HepG2 (cell line): ENCODE measurements around the gene KLHL17. TPM values are rescaled to one million over a fixed set of nuclear protein-coding genes. Genes with fewer than 3 reads are reported as not detected.

ENCODE experiments used
- MAFF ChIP-seq: IDR thresholded peaks from 2 replicates; pipeline ENCODE4 v1.6.1; 2011; ENCODE audit warnings: low read depth, low read length, improper control_type of control experiment
- PCBP1 ChIP-seq: fragments of 200-400 bp; formaldehyde crosslinking; IDR thresholded peaks from 2 replicates; pipeline ENCODE4 v1.6.1; 2017; ENCODE audit warnings: mild to moderate bottlenecking, low read depth, low read length, borderline replicate concordance
- PHF21A ChIP-seq: sonication (generic); formaldehyde crosslinking; IDR thresholded peaks from 2 replicates; pipeline ENCODE4 v1.5.0; 2020; ENCODE audit warnings: mild to moderate bottlenecking, missing genetic modification reagents
- SKI ChIP-seq: fragments of 450-650 bp; IDR thresholded peaks from one replicate; pipeline ENCODE4 v1.6.1; 2018; ENCODE audit warnings: mild to moderate bottlenecking; ENCODE audit not compliant: partially characterized antibody
- STAG1 ChIP-seq: sonication (generic); formaldehyde crosslinking; IDR thresholded peaks from 2 replicates; pipeline ENCODE4 v1.4.0; 2020; ENCODE audit warnings: missing genetic modification reagents
- TMF1 ChIP-seq: sonication (generic); formaldehyde crosslinking; IDR thresholded peaks from 2 replicates; pipeline ENCODE4 v1.8.1; 2022; ENCODE audit warnings: low read depth, missing genetic modification reagents
- ZBTB1 ChIP-seq: sonication (generic); formaldehyde crosslinking; IDR thresholded peaks from 2 replicates; pipeline ENCODE4 v1.4.0; 2020; ENCODE audit warnings: missing genetic modification reagents, borderline replicate concordance
- ZIK1 ChIP-seq: sonication (generic); formaldehyde crosslinking; IDR thresholded peaks from 2 replicates; pipeline ENCODE4 v1.5.0; 2020; ENCODE audit warnings: mild to moderate bottlenecking, low read depth, missing genetic modification reagents, borderline replicate concordance
- ZKSCAN1 ChIP-seq: fragments of 150-350 bp; IDR thresholded peaks from 2 replicates; pipeline ENCODE4 v1.6.1; 2014; ENCODE audit warnings: low read length
- ZNF160 ChIP-seq: sonication (generic); formaldehyde crosslinking; IDR thresholded peaks from 2 replicates; pipeline ENCODE4 v1.8.0; 2022; ENCODE audit warnings: mild to moderate bottlenecking, inconsistent platforms, missing genetic modification reagents
- ZNF253 ChIP-seq: sonication (generic); formaldehyde crosslinking; IDR thresholded peaks from 2 replicates; pipeline ENCODE4 v1.8.0; 2022; ENCODE audit warnings: mild to moderate bottlenecking, missing genetic modification reagents, borderline replicate concordance
- ZNF430 ChIP-seq: sonication (generic); formaldehyde crosslinking; IDR thresholded peaks from 2 replicates; pipeline ENCODE4 v1.9.0; 2021; ENCODE audit warnings: mild to moderate bottlenecking, missing genetic modification reagents
- ZNF451 ChIP-seq: sonication (generic); formaldehyde crosslinking; IDR thresholded peaks from 2 replicates; pipeline ENCODE4 v1.5.0; 2020; ENCODE audit warnings: mild to moderate bottlenecking, missing genetic modification reagents
- ZNF530 ChIP-seq: sonication (generic); formaldehyde crosslinking; IDR thresholded peaks from 2 replicates; pipeline ENCODE4 v1.5.0; 2020; ENCODE audit warnings: low read depth, mild to moderate bottlenecking, missing genetic modification reagents
- ZNF543 ChIP-seq: sonication (generic); formaldehyde crosslinking; IDR thresholded peaks from 2 replicates; pipeline ENCODE4 v1.4.0; 2020; ENCODE audit warnings: mild to moderate bottlenecking, missing genetic modification reagents
- ZNF674 ChIP-seq: sonication (generic); formaldehyde crosslinking; IDR thresholded peaks from 2 replicates; pipeline ENCODE4 v1.5.0; 2020; ENCODE audit warnings: low read depth, mild to moderate bottlenecking, missing genetic modification reagents
- polyA plus RNA-seq, 8 experiments: library from polyadenylated mRNA; depleted of rRNA in 3 of 8; stranded (reverse) in 7 of 8; unstranded in 1 of 8; fragments of >200 nt; fragmentation: Illumina TruSeq in 4 of 8; extraction: Trizol in 4 of 8; gene quantifications; 2 replicates each; pipeline versions ENCODE4 v1.2.1 to v1.2.3, GENCODE V29; 2011 to 2016; ENCODE audit warnings: low read depth in 4 of 8, missing spikeins in 1 of 8, mixed read lengths in 1 of 8; ENCODE audit not compliant: insufficient read depth in 1 of 8
- total RNA-seq, 5 experiments: library from RNA; depleted of rRNA; stranded (reverse); fragments of >200 nt; fragmentation: Illumina TruSeq; extraction: Trizol; gene quantifications; 2 replicates each; pipeline ENCODE4 v1.2.3, GENCODE V29; 2016; ENCODE audit warnings: low read depth in 1 of 5
- TF ChIP-seq, protein P1 (sequence below): sonication (generic); formaldehyde crosslinking; IDR thresholded peaks from 2 replicates; pipeline ENCODE4 v1.8.1; 2023; ENCODE audit warnings: mild to moderate bottlenecking, moderate library complexity, missing genetic modification reagents
- TF ChIP-seq, protein P2 (sequence below): fragments of 450-650 bp; IDR thresholded peaks from 2 replicates; pipeline ENCODE4 v1.6.1; 2017; ENCODE audit warnings: mild to moderate bottlenecking
- TF ChIP-seq, protein P3 (sequence below): sonication (generic); formaldehyde crosslinking; IDR thresholded peaks from 2 replicates; pipeline ENCODE4 v1.4.0; 2020; ENCODE audit warnings: missing genetic modification reagents
- TF ChIP-seq, protein P4 (sequence below): sonication (generic); formaldehyde crosslinking; IDR thresholded peaks from 2 replicates; pipeline ENCODE4 v1.4.0; 2020; ENCODE audit warnings: missing genetic modification reagents
- TF ChIP-seq, protein P5 (sequence below): IDR thresholded peaks from 2 replicates; pipeline ENCODE4 v1.6.1; 2012; ENCODE audit warnings: inconsistent platforms

Gene KLHL17
- total and polyA plus RNA-seq, 2 of the 13 experiments (the other 11 are each of a cell fraction or from before 2014, with no cell fraction given), result 9.3 to 24.7 TPM

DNA sequence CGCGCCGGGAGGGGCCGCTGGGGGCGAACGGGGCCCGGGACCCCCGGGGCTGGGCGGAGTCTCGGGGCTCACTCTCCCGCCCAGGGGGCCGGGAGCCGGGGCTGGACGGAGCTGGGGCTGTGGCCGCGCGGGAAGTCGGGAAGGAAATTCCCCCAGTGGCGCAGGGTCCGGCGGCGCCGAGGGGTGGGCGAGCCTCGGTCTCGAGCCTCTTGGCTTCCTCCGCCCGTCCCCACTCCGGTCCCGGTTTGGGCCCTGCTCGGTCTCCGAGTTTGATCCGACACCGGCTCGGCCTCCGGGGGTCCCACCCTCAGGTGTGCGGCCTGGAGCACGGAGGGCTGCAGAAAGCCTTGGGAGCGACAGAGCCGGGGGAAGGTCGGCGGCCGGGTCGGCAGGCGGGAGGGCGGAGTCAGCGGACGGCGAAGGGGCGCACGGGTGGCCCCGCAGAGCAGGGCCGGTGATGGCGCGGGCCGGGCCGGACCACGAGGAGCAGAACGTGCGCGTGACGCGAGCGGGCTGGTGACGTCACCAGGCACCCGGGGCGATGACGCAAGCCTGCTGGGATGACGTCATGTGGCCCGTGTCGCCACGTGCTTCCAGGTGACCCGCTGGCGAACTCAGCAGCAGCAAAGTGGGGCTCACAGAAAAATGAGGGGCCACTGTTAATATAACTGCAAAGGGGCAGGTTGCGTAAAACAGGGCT, 40.1 kb downstream of the KLHL17 start (continued):
- TF ChIP-seq ZNF530 (CRISPR knock-in tag), result no peak
- TF ChIP-seq ZBTB1 (CRISPR knock-in tag), result 0 out of 2 replicates have a peak, but pooled peaks have one; percentile 35
- TF ChIP-seq, protein P1, sequence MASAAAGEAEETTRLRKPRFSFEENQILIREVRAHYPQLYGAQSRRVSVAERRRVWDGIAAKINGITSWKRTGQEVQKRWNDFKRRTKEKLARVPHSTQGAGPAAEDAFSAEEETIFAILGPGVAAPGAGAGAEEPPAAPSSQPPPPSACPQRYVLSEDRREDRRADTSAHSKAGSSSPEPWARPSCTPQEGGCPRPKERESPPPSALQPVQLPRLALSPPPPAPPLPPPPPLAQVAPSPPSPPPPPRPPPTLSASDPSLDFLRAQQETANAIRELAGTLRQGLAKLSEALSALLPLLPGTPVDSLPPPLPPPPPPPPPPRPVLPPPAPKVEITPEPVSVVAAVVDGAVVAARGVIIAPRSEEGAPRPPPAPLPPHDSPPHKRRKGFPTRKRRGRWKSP (CRISPR knock-in tag), result peak; percentile 69
- no peak for TF ChIP-seq PHF21A (CRISPR knock-in tag)
- 0 out of 2 replicates have a peak, but pooled peaks have one; percentile 32 for TF ChIP-seq ZNF430 (CRISPR knock-in tag)
- TF ChIP-seq, protein P2, sequence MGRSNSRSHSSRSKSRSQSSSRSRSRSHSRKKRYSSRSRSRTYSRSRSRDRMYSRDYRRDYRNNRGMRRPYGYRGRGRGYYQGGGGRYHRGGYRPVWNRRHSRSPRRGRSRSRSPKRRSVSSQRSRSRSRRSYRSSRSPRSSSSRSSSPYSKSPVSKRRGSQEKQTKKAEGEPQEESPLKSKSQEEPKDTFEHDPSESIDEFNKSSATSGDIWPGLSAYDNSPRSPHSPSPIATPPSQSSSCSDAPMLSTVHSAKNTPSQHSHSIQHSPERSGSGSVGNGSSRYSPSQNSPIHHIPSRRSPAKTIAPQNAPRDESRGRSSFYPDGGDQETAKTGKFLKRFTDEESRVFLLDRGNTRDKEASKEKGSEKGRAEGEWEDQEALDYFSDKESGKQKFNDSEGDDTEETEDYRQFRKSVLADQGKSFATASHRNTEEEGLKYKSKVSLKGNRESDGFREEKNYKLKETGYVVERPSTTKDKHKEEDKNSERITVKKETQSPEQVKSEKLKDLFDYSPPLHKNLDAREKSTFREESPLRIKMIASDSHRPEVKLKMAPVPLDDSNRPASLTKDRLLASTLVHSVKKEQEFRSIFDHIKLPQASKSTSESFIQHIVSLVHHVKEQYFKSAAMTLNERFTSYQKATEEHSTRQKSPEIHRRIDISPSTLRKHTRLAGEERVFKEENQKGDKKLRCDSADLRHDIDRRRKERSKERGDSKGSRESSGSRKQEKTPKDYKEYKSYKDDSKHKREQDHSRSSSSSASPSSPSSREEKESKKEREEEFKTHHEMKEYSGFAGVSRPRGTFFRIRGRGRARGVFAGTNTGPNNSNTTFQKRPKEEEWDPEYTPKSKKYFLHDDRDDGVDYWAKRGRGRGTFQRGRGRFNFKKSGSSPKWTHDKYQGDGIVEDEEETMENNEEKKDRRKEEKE, result no peak
- TF ChIP-seq, protein P3, sequence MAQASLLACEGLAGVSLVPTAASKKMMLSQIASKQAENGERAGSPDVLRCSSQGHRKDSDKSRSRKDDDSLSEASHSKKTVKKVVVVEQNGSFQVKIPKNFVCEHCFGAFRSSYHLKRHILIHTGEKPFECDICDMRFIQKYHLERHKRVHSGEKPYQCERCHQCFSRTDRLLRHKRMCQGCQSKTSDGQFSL (CRISPR knock-in tag), result no peak
- 0 out of 2 replicates have a peak, but pooled peaks have one; percentile 9 for TF ChIP-seq STAG1 (CRISPR knock-in tag)
- TF ChIP-seq ZIK1 (CRISPR knock-in tag), result peak; percentile 72; the same call in 1 of the 2 replicates
- no peak for TF ChIP-seq ZKSCAN1
- TF ChIP-seq ZNF253, result peak; percentile 62; the same call in 1 of the 2 replicates
- no peak; the same call in 1 of the 2 replicates for TF ChIP-seq ZNF160 (CRISPR knock-in tag)
- peak; percentile 67; the same call in 1 of the 2 replicates for TF ChIP-seq ZNF543 (CRISPR knock-in tag)
- no peak; the same call in none of the 2 replicates for TF ChIP-seq TMF1 (CRISPR knock-in tag)
- TF ChIP-seq ZNF674, result 0 out of 2 replicates have a peak, but pooled peaks have one; percentile 75
- no peak for TF ChIP-seq PCBP1
- peak; percentile 90 for TF ChIP-seq ZNF451 (CRISPR knock-in tag)
- TF ChIP-seq, protein P4, sequence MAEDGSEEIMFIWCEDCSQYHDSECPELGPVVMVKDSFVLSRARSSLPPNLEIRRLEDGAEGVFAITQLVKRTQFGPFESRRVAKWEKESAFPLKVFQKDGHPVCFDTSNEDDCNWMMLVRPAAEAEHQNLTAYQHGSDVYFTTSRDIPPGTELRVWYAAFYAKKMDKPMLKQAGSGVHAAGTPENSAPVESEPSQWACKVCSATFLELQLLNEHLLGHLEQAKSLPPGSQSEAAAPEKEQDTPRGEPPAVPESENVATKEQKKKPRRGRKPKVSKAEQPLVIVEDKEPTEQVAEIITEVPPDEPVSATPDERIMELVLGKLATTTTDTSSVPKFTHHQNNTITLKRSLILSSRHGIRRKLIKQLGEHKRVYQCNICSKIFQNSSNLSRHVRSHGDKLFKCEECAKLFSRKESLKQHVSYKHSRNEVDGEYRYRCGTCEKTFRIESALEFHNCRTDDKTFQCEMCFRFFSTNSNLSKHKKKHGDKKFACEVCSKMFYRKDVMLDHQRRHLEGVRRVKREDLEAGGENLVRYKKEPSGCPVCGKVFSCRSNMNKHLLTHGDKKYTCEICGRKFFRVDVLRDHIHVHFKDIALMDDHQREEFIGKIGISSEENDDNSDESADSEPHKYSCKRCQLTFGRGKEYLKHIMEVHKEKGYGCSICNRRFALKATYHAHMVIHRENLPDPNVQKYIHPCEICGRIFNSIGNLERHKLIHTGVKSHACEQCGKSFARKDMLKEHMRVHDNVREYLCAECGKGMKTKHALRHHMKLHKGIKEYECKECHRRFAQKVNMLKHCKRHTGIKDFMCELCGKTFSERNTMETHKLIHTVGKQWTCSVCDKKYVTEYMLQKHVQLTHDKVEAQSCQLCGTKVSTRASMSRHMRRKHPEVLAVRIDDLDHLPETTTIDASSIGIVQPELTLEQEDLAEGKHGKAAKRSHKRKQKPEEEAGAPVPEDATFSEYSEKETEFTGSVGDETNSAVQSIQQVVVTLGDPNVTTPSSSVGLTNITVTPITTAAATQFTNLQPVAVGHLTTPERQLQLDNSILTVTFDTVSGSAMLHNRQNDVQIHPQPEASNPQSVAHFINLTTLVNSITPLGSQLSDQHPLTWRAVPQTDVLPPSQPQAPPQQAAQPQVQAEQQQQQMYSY (CRISPR knock-in tag), result peak; percentile 22; the same call in 1 of the 2 replicates
- TF ChIP-seq, protein P5, sequence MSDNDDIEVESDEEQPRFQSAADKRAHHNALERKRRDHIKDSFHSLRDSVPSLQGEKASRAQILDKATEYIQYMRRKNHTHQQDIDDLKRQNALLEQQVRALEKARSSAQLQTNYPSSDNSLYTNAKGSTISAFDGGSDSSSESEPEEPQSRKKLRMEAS, result no peak
- TF ChIP-seq SKI, result peak; percentile 13
- no peak for TF ChIP-seq MAFF
